HepG2 (cell line): Measurements from ENCODE around the gene UCP2. TPM values are rescaled to one million over a fixed set of nuclear protein-coding genes. Genes with fewer than 3 reads are reported as not detected.

ENCODE experiments used
- AGO2 ChIP-seq: fragments of 200-400 bp; formaldehyde crosslinking; optimal IDR thresholded peaks from 2 replicates; pipeline ENCODE3; 2017; ENCODE audit warnings: mild to moderate bottlenecking, low read depth, low read length, moderate library complexity
- ARID2 ChIP-seq: sonication (generic); formaldehyde crosslinking; IDR thresholded peaks from 2 replicates; pipeline ENCODE4 v1.8.1; 2022; ENCODE audit warnings: mild to moderate bottlenecking, missing genetic modification reagents, borderline replicate concordance
- CEBPG ChIP-seq: IDR thresholded peaks from 2 replicates; pipeline ENCODE4 v1.6.1; 2016
- GATAD1 ChIP-seq: IDR thresholded peaks from 2 replicates; pipeline ENCODE4 v1.6.1; 2016; ENCODE audit warnings: missing genetic modification reagents, missing compliant biosample characterization
- GLI4 ChIP-seq: sonication (generic); formaldehyde crosslinking; IDR thresholded peaks from 2 replicates; pipeline ENCODE4 v1.5.1; 2020; ENCODE audit warnings: missing genetic modification reagents, mild to moderate bottlenecking, moderate library complexity, borderline replicate concordance
- HOXD1 ChIP-seq: sonication (generic); formaldehyde crosslinking; IDR thresholded peaks from 2 replicates; pipeline ENCODE4 v1.5.0; 2020; ENCODE audit warnings: missing genetic modification reagents
- ISL2 ChIP-seq: sonication (generic); formaldehyde crosslinking; IDR thresholded peaks from 2 replicates; pipeline ENCODE4 v1.5.0; 2020; ENCODE audit warnings: missing genetic modification reagents
- MAFK ChIP-seq, 2 experiments: IDR thresholded peaks in 1 of 2; conservative IDR thresholded peaks in 1 of 2; 2 replicates each; pipeline ENCODE4 v1.6.1; 2011; ENCODE audit warnings: improper control_type of control experiment in 2 of 2, low read length in 2 of 2
- MEIS1 ChIP-seq: sonication (generic); formaldehyde crosslinking; IDR thresholded peaks from 2 replicates; pipeline ENCODE4 v1.9.0; 2021; ENCODE audit warnings: mild to moderate bottlenecking, missing genetic modification reagents, moderate library complexity, borderline replicate concordance
- NCOR1 ChIP-seq: fragments of 200-600 bp; sonication (generic); IDR thresholded peaks from 2 replicates; pipeline ENCODE4 v1.7.0; 2017; ENCODE audit warnings: antibody characterized with exemption, low read length, borderline replicate concordance
- NONO ChIP-seq, 2 experiments: fragments of 450-650 bp in 1 of 2; sonication (generic) in 1 of 2; formaldehyde crosslinking in 1 of 2; IDR thresholded peaks in 1 of 2; conservative IDR thresholded peaks in 1 of 2; 2 replicates each; pipeline versions ENCODE4 v1.6.1 to v1.8.0; 2017 to 2022; ENCODE audit warnings: mild to moderate bottlenecking in 1 of 2, missing genetic modification reagents in 1 of 2, moderate library complexity in 1 of 2
- NR2F2 ChIP-seq: IDR thresholded peaks from 2 replicates; pipeline ENCODE4 v1.6.1; 2012; ENCODE audit warnings: low read depth, inconsistent platforms, borderline replicate concordance
- NRL ChIP-seq: sonication (generic); formaldehyde crosslinking; IDR thresholded peaks from 2 replicates; pipeline ENCODE4 v1.5.0; 2020; ENCODE audit warnings: missing genetic modification reagents, mild to moderate bottlenecking, moderate library complexity, borderline replicate concordance
- POLR2A ChIP-seq, 2 experiments: IDR thresholded peaks; 2 replicates each; pipeline ENCODE4 v1.6.1; 2011; ENCODE audit warnings: low read depth in 2 of 2, low read length in 2 of 2, mild to moderate bottlenecking in 1 of 2, moderate library complexity in 1 of 2; ENCODE audit not compliant: insufficient read depth in 1 of 2
- RFX3 ChIP-seq: IDR thresholded peaks from 2 replicates; pipeline ENCODE4 v1.6.1; 2016; ENCODE audit warnings: missing biosample characterization, missing genetic modification reagents
- SAP130 ChIP-seq: IDR thresholded peaks from 2 replicates; pipeline ENCODE4 v1.6.1; 2016; ENCODE audit warnings: low read depth
- SIX4 ChIP-seq: sonication (generic); formaldehyde crosslinking; IDR thresholded peaks from 2 replicates; pipeline ENCODE4 v1.4.0; 2020; ENCODE audit warnings: missing genetic modification reagents
- WIZ ChIP-seq: sonication (generic); formaldehyde crosslinking; IDR thresholded peaks from 2 replicates; pipeline ENCODE4 v1.5.1; 2020; ENCODE audit warnings: mild to moderate bottlenecking, missing genetic modification reagents
- ZBTB3 ChIP-seq: sonication (generic); formaldehyde crosslinking; IDR thresholded peaks from 2 replicates; pipeline ENCODE4 v1.4.0; 2020; ENCODE audit warnings: low read depth, mild to moderate bottlenecking, moderate library complexity, missing genetic modification reagents, borderline replicate concordance
- ZFP62 ChIP-seq: sonication (generic); formaldehyde crosslinking; IDR thresholded peaks from 2 replicates; pipeline ENCODE4 v1.4.0; 2020; ENCODE audit warnings: missing genetic modification reagents
- ZNF235 ChIP-seq: sonication (generic); formaldehyde crosslinking; IDR thresholded peaks from 2 replicates; pipeline ENCODE4 v1.8.1; 2023; ENCODE audit warnings: mild to moderate bottlenecking, missing genetic modification reagents, borderline replicate concordance
- ZNF652 ChIP-seq: IDR thresholded peaks from 2 replicates; pipeline ENCODE4 v1.6.1; 2016; ENCODE audit warnings: low read depth, borderline replicate concordance
- ZNF724P ChIP-seq: sonication (generic); formaldehyde crosslinking; IDR thresholded peaks from 2 replicates; pipeline ENCODE4 v1.8.0; 2022; ENCODE audit warnings: missing genetic modification reagents, borderline replicate concordance
- polyA plus RNA-seq, 8 experiments: library from polyadenylated mRNA; depleted of rRNA in 3 of 8; stranded (reverse) in 7 of 8; unstranded in 1 of 8; fragments of >200 nt; fragmentation: Illumina TruSeq in 4 of 8; extraction: Trizol in 4 of 8; gene quantifications; 2 replicates each; pipeline versions ENCODE4 v1.2.1 to v1.2.3, GENCODE V29; 2011 to 2016; ENCODE audit warnings: low read depth in 4 of 8, missing spikeins in 1 of 8, mixed read lengths in 1 of 8; ENCODE audit not compliant: insufficient read depth in 1 of 8
- total RNA-seq, 5 experiments: library from RNA; depleted of rRNA; stranded (reverse); fragments of >200 nt; fragmentation: Illumina TruSeq; extraction: Trizol; gene quantifications; 2 replicates each; pipeline ENCODE4 v1.2.3, GENCODE V29; 2016; ENCODE audit warnings: low read depth in 1 of 5
- TF ChIP-seq, protein P1 (sequence below): IDR thresholded peaks from 2 replicates; pipeline ENCODE4 v1.6.1; 2016; ENCODE audit warnings: low read depth, control low read depth
- TF ChIP-seq, protein P2 (sequence below): sonication (generic); formaldehyde crosslinking; IDR thresholded peaks from 2 replicates; pipeline ENCODE4 v1.4.0; 2020; ENCODE audit warnings: low read depth, mild to moderate bottlenecking, missing genetic modification reagents
- TF ChIP-seq, protein P3 (sequence below): sonication (generic); formaldehyde crosslinking; IDR thresholded peaks from 2 replicates; pipeline ENCODE4 v1.9.0; 2021; ENCODE audit warnings: missing genetic modification reagents, borderline replicate concordance
- TF ChIP-seq, protein P4 (sequence below): sonication (generic); formaldehyde crosslinking; IDR thresholded peaks from 2 replicates; pipeline ENCODE4 v1.4.0; 2020; ENCODE audit warnings: missing genetic modification reagents

UCP2 gene
- total and polyA plus RNA-seq, 2 of the 13 experiments (the other 11 are each of a cell fraction or from before 2014, with no cell fraction given) = 2.7 to 3.2 TPM

DNA sequence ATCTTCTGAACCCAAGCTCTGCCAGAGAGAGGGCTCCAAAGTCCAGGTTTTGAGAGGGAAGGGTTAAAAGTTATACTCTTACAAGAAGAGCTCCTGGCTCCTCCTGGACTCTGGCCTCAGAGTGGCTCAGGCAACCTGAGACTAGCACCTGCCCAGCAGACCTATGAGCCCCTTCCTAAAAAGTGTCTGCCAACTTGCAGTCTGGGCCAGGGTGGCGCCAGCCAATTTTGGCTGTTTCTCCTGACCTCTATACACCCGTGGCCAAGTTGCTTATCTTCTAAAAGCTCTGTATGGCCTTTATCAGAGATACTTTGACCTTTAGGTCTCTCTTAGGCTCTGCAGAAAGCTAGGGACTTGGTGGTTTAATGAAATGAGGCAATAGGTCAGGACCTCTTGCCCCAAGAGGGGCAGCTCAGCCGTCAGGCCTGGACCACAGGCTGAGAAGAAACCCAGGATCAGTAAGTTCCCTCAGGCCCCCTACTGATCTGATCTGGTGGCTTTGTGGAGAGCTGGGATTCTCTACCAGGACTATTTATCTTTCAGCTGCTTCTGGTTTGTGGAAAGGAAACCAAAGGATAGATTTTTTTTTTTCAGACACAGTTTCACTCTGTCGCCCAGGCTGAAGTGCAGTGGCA lies 36.6 kb upstream of the UCP2 start (continued):
- TF ChIP-seq ZNF652 (CRISPR knock-in tag) (peak; percentile 90), ARID2 (CRISPR knock-in tag) (no peak), MEIS1 (0 out of 2 replicates have a peak, but pooled peaks have one; percentile 6), POLR2A (IDR thresholded peaks at IDR 0.05; ENCODE audit: insufficient read depth in 1 of 2, low read depth in 2 of 2, low read length in 2 of 2) (no peak), AGO2 (no peak), NR2F2 (peak; percentile 96), MAFK (conservative IDR thresholded peaks at IDR 0.05 in 1 of 2, IDR thresholded peaks at IDR 0.05 in 1 of 2; ENCODE audit: low read length in 2 of 2) (no peak), GLI4 (CRISPR knock-in tag) (0 out of 2 replicates have a peak, but pooled peaks have one; percentile 57), HOXD1 (no peak), RFX3 (CRISPR knock-in tag) (no peak), NRL (CRISPR knock-in tag) (no peak), CEBPG (CRISPR knock-in tag) (peak; percentile 66), ZBTB3 (CRISPR knock-in tag) (no peak), WIZ (no peak), SAP130 (no peak), ZNF235 (0 out of 2 replicates have a peak, but pooled peaks have one; percentile 34), NONO (IDR thresholded peaks at IDR 0.05) (no peak), NONO (CRISPR knock-in tag; conservative IDR thresholded peaks at IDR 0.05) (no peak), NCOR1 (peak; percentile 31; the same call in 1 of the 2 replicates), ZFP62 (no peak), SIX4 (CRISPR knock-in tag) (no peak), ISL2 (CRISPR knock-in tag) (peak; percentile 35; the same call in 1 of the 2 replicates), ZNF724P (CRISPR knock-in tag) (no peak), GATAD1 (no peak)
- TF ChIP-seq, protein P1, sequence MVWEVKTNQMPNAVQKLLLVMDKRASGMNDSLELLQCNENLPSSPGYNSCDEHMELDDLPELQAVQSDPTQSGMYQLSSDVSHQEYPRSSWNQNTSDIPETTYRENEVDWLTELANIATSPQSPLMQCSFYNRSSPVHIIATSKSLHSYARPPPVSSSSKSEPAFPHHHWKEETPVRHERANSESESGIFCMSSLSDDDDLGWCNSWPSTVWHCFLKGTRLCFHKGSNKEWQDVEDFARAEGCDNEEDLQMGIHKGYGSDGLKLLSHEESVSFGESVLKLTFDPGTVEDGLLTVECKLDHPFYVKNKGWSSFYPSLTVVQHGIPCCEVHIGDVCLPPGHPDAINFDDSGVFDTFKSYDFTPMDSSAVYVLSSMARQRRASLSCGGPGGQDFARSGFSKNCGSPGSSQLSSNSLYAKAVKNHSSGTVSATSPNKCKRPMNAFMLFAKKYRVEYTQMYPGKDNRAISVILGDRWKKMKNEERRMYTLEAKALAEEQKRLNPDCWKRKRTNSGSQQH (CRISPR knock-in tag) = no peak
- TF ChIP-seq, protein P2, sequence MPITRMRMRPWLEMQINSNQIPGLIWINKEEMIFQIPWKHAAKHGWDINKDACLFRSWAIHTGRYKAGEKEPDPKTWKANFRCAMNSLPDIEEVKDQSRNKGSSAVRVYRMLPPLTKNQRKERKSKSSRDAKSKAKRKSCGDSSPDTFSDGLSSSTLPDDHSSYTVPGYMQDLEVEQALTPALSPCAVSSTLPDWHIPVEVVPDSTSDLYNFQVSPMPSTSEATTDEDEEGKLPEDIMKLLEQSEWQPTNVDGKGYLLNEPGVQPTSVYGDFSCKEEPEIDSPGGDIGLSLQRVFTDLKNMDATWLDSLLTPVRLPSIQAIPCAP (CRISPR knock-in tag) = no peak
- TF ChIP-seq, protein P3, sequence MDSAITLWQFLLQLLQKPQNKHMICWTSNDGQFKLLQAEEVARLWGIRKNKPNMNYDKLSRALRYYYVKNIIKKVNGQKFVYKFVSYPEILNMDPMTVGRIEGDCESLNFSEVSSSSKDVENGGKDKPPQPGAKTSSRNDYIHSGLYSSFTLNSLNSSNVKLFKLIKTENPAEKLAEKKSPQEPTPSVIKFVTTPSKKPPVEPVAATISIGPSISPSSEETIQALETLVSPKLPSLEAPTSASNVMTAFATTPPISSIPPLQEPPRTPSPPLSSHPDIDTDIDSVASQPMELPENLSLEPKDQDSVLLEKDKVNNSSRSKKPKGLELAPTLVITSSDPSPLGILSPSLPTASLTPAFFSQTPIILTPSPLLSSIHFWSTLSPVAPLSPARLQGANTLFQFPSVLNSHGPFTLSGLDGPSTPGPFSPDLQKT (CRISPR knock-in tag) = no peak
- TF ChIP-seq, protein P4, sequence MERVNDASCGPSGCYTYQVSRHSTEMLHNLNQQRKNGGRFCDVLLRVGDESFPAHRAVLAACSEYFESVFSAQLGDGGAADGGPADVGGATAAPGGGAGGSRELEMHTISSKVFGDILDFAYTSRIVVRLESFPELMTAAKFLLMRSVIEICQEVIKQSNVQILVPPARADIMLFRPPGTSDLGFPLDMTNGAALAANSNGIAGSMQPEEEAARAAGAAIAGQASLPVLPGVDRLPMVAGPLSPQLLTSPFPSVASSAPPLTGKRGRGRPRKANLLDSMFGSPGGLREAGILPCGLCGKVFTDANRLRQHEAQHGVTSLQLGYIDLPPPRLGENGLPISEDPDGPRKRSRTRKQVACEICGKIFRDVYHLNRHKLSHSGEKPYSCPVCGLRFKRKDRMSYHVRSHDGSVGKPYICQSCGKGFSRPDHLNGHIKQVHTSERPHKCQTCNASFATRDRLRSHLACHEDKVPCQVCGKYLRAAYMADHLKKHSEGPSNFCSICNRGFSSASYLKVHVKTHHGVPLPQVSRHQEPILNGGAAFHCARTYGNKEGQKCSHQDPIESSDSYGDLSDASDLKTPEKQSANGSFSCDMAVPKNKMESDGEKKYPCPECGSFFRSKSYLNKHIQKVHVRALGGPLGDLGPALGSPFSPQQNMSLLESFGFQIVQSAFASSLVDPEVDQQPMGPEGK (CRISPR knock-in tag) = no peak
